Central memory CD4-positive, alpha-beta T cell (primary cell): Measurements from ENCODE around the gene CDC42BPA.
"Not testable (repeated sequence)": the region's sequence is repeated elsewhere in the genome, so short reads cannot be mapped to it uniquely, and the experiment has no call there.

Experiments used
- DNase-seq: peaks from one replicate; pipeline ENCODE4 v3.0.0; 2022
- total RNA-seq, 3 experiments: gene quantifications; one replicate each; lab custom pipeline; 2026; lab: John Stamatoyannopoulos, UW

The CDC42BPA gene
- total RNA-seq = 0.39 to 1.6 (median 0.65) reads per million in 3 experiments

GRCh38 chr1:227318016-227318852 is at the start of gene CDC42BPA:
CDC42BPA (minus strand) TSS chr1:227318492; CDS start chr1:227317182, 1,310 bp downstream.
- DNase-seq = no peak

- no peak for DNase-seq
These were observed 49.7 kb upstream of the CDC42BPA start for GRCh38 chr1:227368009-227368408.

- DNase-seq = no peak
These were observed 47.5 kb upstream of the CDC42BPA start for GRCh38 chr1:227365473-227366431.

- DNase-seq = no peak
These were observed 46.4 kb upstream of the CDC42BPA start for GRCh38 chr1:227364657-227365056.

GRCh38 chr1:227363825-227364224 is 45.5 kb upstream of the CDC42BPA start:
- no peak for DNase-seq

- no peak for DNase-seq
These were observed 43.7 kb upstream of the CDC42BPA start for GRCh38 chr1:227362039-227362438.

- DNase-seq = no peak
These were observed 39.6 kb upstream of the CDC42BPA start for GRCh38 chr1:227357927-227358302.

GRCh38 chr1:227357171-227357926 is 39.1 kb upstream of the CDC42BPA start:
- DNase-seq = no peak

- no peak for DNase-seq
These were observed 38.4 kb upstream of the CDC42BPA start for GRCh38 chr1:227356620-227357146.

GRCh38 chr1:227355542-227356245 is 37.4 kb upstream of the CDC42BPA start:
- DNase-seq = no peak

GRCh38 chr1:227353186-227353585 is 34.9 kb upstream of the CDC42BPA start:
- DNase-seq = no peak

- not testable (repeated sequence) for DNase-seq
These were observed 33.9 kb upstream of the CDC42BPA start for GRCh38 chr1:227352164-227352563.

- DNase-seq = no peak
These were observed 33.2 kb upstream of the CDC42BPA start for GRCh38 chr1:227351443-227351842.

GRCh38 chr1:227349967-227350366 is 31.7 kb upstream of the CDC42BPA start:
- no peak for DNase-seq

GRCh38 chr1:227343727-227344551 is 25.6 kb upstream of the CDC42BPA start:
- no peak for DNase-seq

- DNase-seq = no peak
These were observed 24.9 kb upstream of the CDC42BPA start for GRCh38 chr1:227343206-227343605.

GRCh38 chr1:227342075-227342829 is 24.0 kb upstream of the CDC42BPA start:
- DNase-seq = no peak

- DNase-seq = not testable (repeated sequence)
These were observed 17.8 kb upstream of the CDC42BPA start for GRCh38 chr1:227336136-227336535.

- no peak for DNase-seq
These were observed 17.1 kb upstream of the CDC42BPA start for GRCh38 chr1:227335242-227336020.
